T-cell (primary cell): ENCODE measurements around the gene HMGCL. TPM values are rescaled to one million over a fixed set of nuclear protein-coding genes. Genes with fewer than 3 reads are reported as not detected.

Experiments used
- ATAC-seq, 4 experiments: fragments of 200-7000 bp in 3 of 4; fragments of 150-1000 bp in 1 of 4; cut with Tn5 transposase; replicated peaks in 1 of 4; 1 replicate in 3 of 4; 2 replicates in 1 of 4; pipeline ENCODE4 v1.10.0; 2021; ENCODE audit warnings: moderate library complexity in 3 of 4, mild to moderate bottlenecking in 2 of 4, moderate number of reproducible peaks in 1 of 4
- CTCF ChIA-PET, 2 donors: fragments of 300-600 bp; sonication (Branson Sonifier 250); formaldehyde crosslinking; loops; one replicate each; lab custom pipeline; 2022; ENCODE audit warnings: antibody characterized with exemption in 2 of 2; lab: Charles Lee
- POLR2A ChIA-PET, 2 donors: fragments of 300-600 bp; sonication (Branson Sonifier 250); formaldehyde crosslinking; loops; one replicate each; lab custom pipeline; 2022; ENCODE audit warnings: antibody characterized with exemption in 2 of 2; lab: Charles Lee
- DNase-seq, 35 experiments: peaks; one replicate each; pipeline versions ENCODE4 v3.0.0 to v3.0.0-alpha.2; 2013 to 2023
- H3K27ac ChIP-seq: one replicate; pipeline ENCODE4 v1.5.1; 2013; ENCODE audit warnings: low read length
- H3K27me3 ChIP-seq, 2 experiments: replicated peaks in 1 of 2; 1 replicate in 1 of 2; 2 replicates in 1 of 2; pipeline versions ENCODE4 v1.6.1 to v1.7.0; 2013; ENCODE audit warnings: low read length in 1 of 2, mixed read lengths in 1 of 2; ENCODE audit not compliant: control insufficient read depth in 2 of 2, insufficient read depth in 2 of 2; ENCODE audit errors: extremely low read depth in 1 of 2
- H3K36me3 ChIP-seq, 2 donors: 1 replicate in 1 of 2; 2 replicates in 1 of 2; pipeline versions ENCODE4 v1.6.1 to v1.7.0; 2013; ENCODE audit warnings: low read length in 1 of 2; ENCODE audit not compliant: control insufficient read depth in 2 of 2, insufficient read depth in 1 of 2; ENCODE audit errors: extremely low read depth in 1 of 2
- H3K4me1 ChIP-seq, 2 experiments: 1 replicate in 1 of 2; 2 replicates in 1 of 2; pipeline versions ENCODE4 v1.6.1 to v1.7.0; 2013; ENCODE audit warnings: low read length in 2 of 2, mixed read lengths in 1 of 2; ENCODE audit not compliant: insufficient read depth in 2 of 2, control insufficient read depth in 1 of 2; ENCODE audit errors: extremely low read depth in 1 of 2
- H3K4me3 ChIP-seq, 2 donors: 1 replicate in 1 of 2; 2 replicates in 1 of 2; pipeline versions ENCODE4 v1.5.1 to v1.7.0; 2013; ENCODE audit warnings: mild to moderate bottlenecking in 2 of 2, low read length in 1 of 2, moderate library complexity in 1 of 2; ENCODE audit not compliant: control insufficient read depth in 1 of 2; ENCODE audit errors: extremely low read depth in 1 of 2
- H3K9me3 ChIP-seq: 2 replicates; pipeline ENCODE4 v1.7.0; 2013
- H3K27ac Mint-ChIP-seq, 2 donors: one replicate each; pipeline ENCODE4 v1.8.0; 2020 to 2021; ENCODE audit warnings: mild to moderate bottlenecking in 2 of 2, mixed read lengths in 2 of 2
- H3K27me3 Mint-ChIP-seq, 2 donors: one replicate each; pipeline ENCODE4 v1.8.0; 2021 to 2022; ENCODE audit warnings: mixed read lengths in 2 of 2
- H3K36me3 Mint-ChIP-seq: one replicate; pipeline ENCODE4 v1.8.0; 2021; ENCODE audit warnings: mixed read lengths
- H3K4me1 Mint-ChIP-seq, 3 donors: one replicate each; pipeline ENCODE4 v1.8.0; 2020 to 2022; ENCODE audit warnings: mixed read lengths in 3 of 3, mild to moderate bottlenecking in 1 of 3
- H3K4me3 Mint-ChIP-seq, 3 donors: one replicate each; pipeline ENCODE4 v1.8.0; 2020 to 2022; ENCODE audit warnings: mild to moderate bottlenecking in 3 of 3, mixed read lengths in 3 of 3, moderate library complexity in 3 of 3
- H3K9me3 Mint-ChIP-seq, 3 donors: one replicate each; pipeline ENCODE4 v1.8.0; 2020 to 2022; ENCODE audit warnings: mixed read lengths in 3 of 3
- WGBS: methylation state at CpG from one replicate; pipeline ENCODE4 v1.1.5; 2013; ENCODE audit warnings: missing lambda C conversion rate; ENCODE audit not compliant: insufficient coverage; 5-methylcytosine and 5-hydroxymethylcytosine counted together
- total RNA-seq, 35 experiments: library from RNA in 6 of 35; stranded (reverse) in 6 of 35; fragments of 120-200 nt in 1 of 35; gene quantifications; one replicate each; pipeline versions ENCODE4 v1.2.1 to v1.2.4 and lab custom pipeline; 2013 to 2026

HMGCL gene
- total RNA-seq, 5 donors from 2014 or later (not counting 1 experiment from before 2014, with no cell fraction given): 14.5 to 39.0 (median 32.9) TPM

GRCh38 chr1:23799570-23800399 lies 25.4 kb downstream of the HMGCL start:
- Mint-ChIP-seq H3K27me3 (no peaks in the 10 kb centered on the region), H3K27ac (peak overlapping the region; percentile 80 to 85)

GRCh38 chr1:23799255-23799569 lies 26.0 kb downstream of the HMGCL start:
- DNase-seq (no peak), ATAC-seq (no peak)
- ChIA-PET POLR2A (interaction anchor here (0.6 to 1.2 kb wide), 2 partner anchors 21 to 246 kb away, joined by 3 to 6 read pairs; partner anchors contain the start of gene PITHD1 (in 1 of the 2)), CTCF (interaction anchor here in 1 of 2 donors (1.4 kb wide), 1 partner anchor 10 kb away, joined by 3 read pairs; no protein-coding TSS in a partner anchor)
- H3K4me1 Mint-ChIP-seq: peaks cover 14 to 24% (median 16%) of the 10 kb centered on the region in 3 donors
- no peaks in the 10 kb centered on the region for H3K9me3 Mint-ChIP-seq
- 72% methylated on average over 3 of the region's 7 CpGs for WGBS
- Histone ChIP-seq H3K9me3 (no peaks in the 10 kb centered on the region), H3K36me3 (peaks cover 6 to 17% of the 10 kb centered on the region in 2 donors), H3K27me3 (no peaks in the 10 kb centered on the region), H3K27ac (peak overlapping the region; percentile 49), H3K4me3 (peak overlapping the region; percentile 66 to 85), H3K4me1 (peaks cover 4 to 31% of the 10 kb centered on the region in 2 experiments)
- H3K27me3 Mint-ChIP-seq: no peaks in the 10 kb centered on the region
- H3K27ac Mint-ChIP-seq: peak overlapping the region in 1 of 2 donors; percentile 52
- peak overlapping the region; percentile 82 to 91 (median 87) for H3K4me3 Mint-ChIP-seq
- H3K36me3 Mint-ChIP-seq: peaks cover 3% of the 10 kb centered on the region

More at GRCh38 chr1:23799570-23800399, 25.4 kb downstream of the HMGCL start:
- Histone ChIP-seq H3K4me3 (peak overlapping the region; percentile 66 to 85), H3K4me1 (peaks cover 4 to 31% of the 10 kb centered on the region in 2 experiments), H3K27me3 (no peaks in the 10 kb centered on the region), H3K9me3 (no peaks in the 10 kb centered on the region), H3K27ac (peak overlapping the region; percentile 60), H3K36me3 (peaks cover 6 to 16% of the 10 kb centered on the region in 2 donors)
- peak in 2 of 35 experiments; percentile 24 to 33 for DNase-seq
- no peak for ATAC-seq
- peak overlapping the region; percentile 82 to 91 (median 87) for H3K4me3 Mint-ChIP-seq
- ChIA-PET CTCF (interaction anchor here in 1 of 2 donors (0.7 to 2.1 kb wide), 3 partner anchors 8 to 118 kb away, joined by 3 to 5 read pairs (median 3); no protein-coding TSS in a partner anchor), POLR2A (interaction anchor here (0.6 to 1.2 kb wide), 2 partner anchors 21 to 246 kb away, joined by 3 to 6 read pairs; partner anchors contain the start of gene PITHD1 (in 1 of the 2))
- peaks cover 14 to 24% (median 16%) of the 10 kb centered on the region in 3 donors for H3K4me1 Mint-ChIP-seq
- H3K9me3 Mint-ChIP-seq: no peaks in the 10 kb centered on the region
- H3K36me3 Mint-ChIP-seq: peaks cover 3% of the 10 kb centered on the region
- 6% methylated on average over 37 of the region's 48 CpGs for WGBS

GRCh38 chr1:23798662-23799142 lies 26.5 kb downstream of the HMGCL start:
- no peak for ATAC-seq
- peaks cover 14 to 24% (median 16%) of the 10 kb centered on the region in 3 donors for H3K4me1 Mint-ChIP-seq
- H3K9me3 Mint-ChIP-seq: no peaks in the 10 kb centered on the region
- Histone ChIP-seq H3K4me1 (peaks cover 4 to 31% of the 10 kb centered on the region in 2 experiments), H3K9me3 (no peaks in the 10 kb centered on the region), H3K36me3 (peaks cover 6 to 20% of the 10 kb centered on the region in 2 donors), H3K27ac (no peak overlapping the region), H3K4me3 (no peak overlapping the region), H3K27me3 (no peaks in the 10 kb centered on the region)
- H3K27ac Mint-ChIP-seq: peak overlapping the region in 1 of 2 donors; percentile 16
- 93% methylated on average over 12 of the region's 12 CpGs for WGBS
- no peaks in the 10 kb centered on the region for H3K27me3 Mint-ChIP-seq
- no peak for DNase-seq
- peak overlapping the region; percentile 28 to 87 (median 82) for H3K4me3 Mint-ChIP-seq
- H3K36me3 Mint-ChIP-seq: peaks cover 3% of the 10 kb centered on the region
- CTCF ChIA-PET: interaction anchor here in 1 of 2 donors (1.0 kb wide), 1 partner anchor 27 kb away, joined by 5 read pairs; no protein-coding TSS in a partner anchor
- POLR2A ChIA-PET: interaction anchor here in 1 of 2 donors (1.2 kb wide), 1 partner anchor 20 kb away, joined by 6 read pairs; the partner anchor contains the start of gene PITHD1

GRCh38 chr1:23797478-23798448 lies 27.5 kb downstream of the HMGCL start:
- Mint-ChIP-seq H3K9me3 (no peaks in the 10 kb centered on the region), H3K36me3 (peaks cover 3% of the 10 kb centered on the region), H3K4me3 (peak overlapping the region in 1 of 3 donors; percentile 13), H3K4me1 (peaks cover 17 to 29% (median 20%) of the 10 kb centered on the region in 3 donors), H3K27ac (peak overlapping the region in 1 of 2 donors; percentile 16), H3K27me3 (no peaks in the 10 kb centered on the region)
- H3K27me3 ChIP-seq: no peaks in the 10 kb centered on the region
- peaks cover 5 to 40% of the 10 kb centered on the region in 2 experiments for H3K4me1 ChIP-seq
- no peak overlapping the region for H3K27ac ChIP-seq
- 95% methylated on average over 15 of the region's 20 CpGs for WGBS
- DNase-seq (no peak), ATAC-seq (no peak)
- no peaks in the 10 kb centered on the region for H3K9me3 ChIP-seq
- no peak overlapping the region for H3K4me3 ChIP-seq
- ChIA-PET CTCF (interaction anchor here in 1 of 2 donors (1.0 kb wide), 1 partner anchor 26 kb away, joined by 5 read pairs; no protein-coding TSS in a partner anchor), POLR2A (no interaction called here)
- H3K36me3 ChIP-seq: peaks cover 6 to 29% of the 10 kb centered on the region in 2 donors

- peaks cover 0 to 34% of the 10 kb centered on the region in 2 donors for H3K36me3 ChIP-seq
- POLR2A ChIA-PET: interaction anchor here in 1 of 2 donors (0.6 to 0.9 kb wide), 2 partner anchors 17 to 1757 kb away, joined by 4 to 5 read pairs; no protein-coding TSS in a partner anchor
- no peak overlapping the region for H3K4me3 Mint-ChIP-seq
Observed at GRCh38 chr1:23796466-23797271, 28.6 kb downstream of the HMGCL start.

More at GRCh38 chr1:23796466-23797271, 28.6 kb downstream of the HMGCL start:
- CTCF ChIA-PET: no interaction called here
- no peak overlapping the region for H3K4me3 ChIP-seq
- Mint-ChIP-seq H3K27me3 (no peaks in the 10 kb centered on the region), H3K36me3 (peaks cover 3% of the 10 kb centered on the region), H3K27ac (no peak overlapping the region), H3K4me1 (peaks cover 22 to 33% (median 28%) of the 10 kb centered on the region in 3 donors), H3K9me3 (no peaks in the 10 kb centered on the region)
- peaks cover 6 to 45% of the 10 kb centered on the region in 2 experiments for H3K4me1 ChIP-seq
- H3K27ac ChIP-seq: no peak overlapping the region
- no peaks in the 10 kb centered on the region for H3K9me3 ChIP-seq
- H3K27me3 ChIP-seq: no peaks in the 10 kb centered on the region
- no peak for ATAC-seq
- DNase-seq: no peak
- WGBS: 92% methylated on average over 9 of the region's 17 CpGs
